Large intestine (tissue), 12 donors: ENCODE data around the gene CNOT6. TPM values are rescaled to one million over a fixed set of nuclear protein-coding genes. Genes with fewer than 3 reads are reported as not detected.
"Not testable (repeated sequence)": the region's sequence is repeated elsewhere in the genome, so short reads cannot be mapped to it uniquely, and the experiment has no call there.

Source experiments
- DNase-seq, 2 donors: peaks; one replicate each; pipeline versions ENCODE4 v3.0.0 to v3.0.0-alpha.2; 2013
- H3K27ac ChIP-seq: one replicate; pipeline ENCODE4 v1.5.1; 2013; ENCODE audit warnings: low read length
- H3K27me3 ChIP-seq: 2 replicates; pipeline ENCODE4 v1.6.1; 2013; ENCODE audit warnings: low read length; ENCODE audit not compliant: control insufficient read depth, insufficient read depth
- H3K36me3 ChIP-seq: 2 replicates; pipeline ENCODE4 v1.6.1; 2013; ENCODE audit warnings: low read length; ENCODE audit not compliant: control insufficient read depth, insufficient read depth
- H3K4me1 ChIP-seq: one replicate; pipeline ENCODE4 v1.6.1; 2013; ENCODE audit warnings: low read length; ENCODE audit not compliant: control insufficient read depth, insufficient read depth
- H3K4me3 ChIP-seq: one replicate; pipeline ENCODE4 v1.5.1; 2013; ENCODE audit warnings: low read length
- H3K9me3 ChIP-seq: one replicate; pipeline ENCODE4 v1.6.1; 2013; ENCODE audit warnings: mild to moderate bottlenecking, low read depth, low read length, moderate library complexity; ENCODE audit not compliant: control insufficient read depth
- WGBS: methylation state at CpG from one replicate; pipeline ENCODE4 v1.1.5; 2013; ENCODE audit warnings: low lambda C conversion rate; ENCODE audit not compliant: insufficient coverage; 5-methylcytosine and 5-hydroxymethylcytosine counted together
- long read RNA-seq, 11 donors: transcript quantifications; one replicate each; lab custom pipeline, GENCODE V29; 2026
- polyA plus RNA-seq: library from polyadenylated mRNA; unstranded; fragments of 120-200 nt; gene quantifications from one replicate; pipeline ENCODE4 v1.2.1, GENCODE V29; 2013

The CNOT6 gene
- 31.8 TPM for polyA plus RNA-seq
- long read RNA-seq, donor 1, full-length matches to known transcripts = 1 of 1 reads
- long read RNA-seq, donor 1, partial matches to known transcripts = 0 of 1 reads
- long read RNA-seq, donor 1, other reads (novel, unspliced or antisense) = 0 of 1 reads
- long read RNA-seq, donor 2, full-length matches to known transcripts = 1 of 1 reads
- long read RNA-seq, donor 2, partial matches to known transcripts = 0 of 1 reads
- long read RNA-seq, donor 2, other reads (novel, unspliced or antisense) = 0 of 1 reads
- long read RNA-seq, donor 3, full-length matches to known transcripts = 9 of 9 reads
- long read RNA-seq, donor 3, partial matches to known transcripts = 0 of 9 reads
- long read RNA-seq, donor 3, other reads (novel, unspliced or antisense) = 0 of 9 reads
- long read RNA-seq, donor 4, partial matches to known transcripts = 10 of 10 reads
- long read RNA-seq, donor 4, other reads (novel, unspliced or antisense) = 0 of 10 reads
- long read RNA-seq, donor 5 = 0 reads
- long read RNA-seq, donor 6, full-length matches to known transcripts = 3 of 3 reads
- long read RNA-seq, donor 6, partial matches to known transcripts = 0 of 3 reads
- long read RNA-seq, donor 6, other reads (novel, unspliced or antisense) = 0 of 3 reads
- long read RNA-seq, donor 7 = 0 reads
- long read RNA-seq, donor 8, full-length matches to known transcripts = 1 of 1 reads
- long read RNA-seq, donor 8, partial matches to known transcripts = 0 of 1 reads
- long read RNA-seq, donor 8, other reads (novel, unspliced or antisense) = 0 of 1 reads
- long read RNA-seq, donor 9 = 0 reads
- long read RNA-seq, donor 10, full-length matches to known transcripts = 2 of 2 reads
- long read RNA-seq, donor 10, partial matches to known transcripts = 0 of 2 reads
- long read RNA-seq, donor 10, other reads (novel, unspliced or antisense) = 0 of 2 reads
- long read RNA-seq, donor 11, full-length matches to known transcripts = 4 of 4 reads
- long read RNA-seq, donor 11, partial matches to known transcripts = 0 of 4 reads
- long read RNA-seq, donor 11, other reads (novel, unspliced or antisense) = 0 of 4 reads

DNA sequence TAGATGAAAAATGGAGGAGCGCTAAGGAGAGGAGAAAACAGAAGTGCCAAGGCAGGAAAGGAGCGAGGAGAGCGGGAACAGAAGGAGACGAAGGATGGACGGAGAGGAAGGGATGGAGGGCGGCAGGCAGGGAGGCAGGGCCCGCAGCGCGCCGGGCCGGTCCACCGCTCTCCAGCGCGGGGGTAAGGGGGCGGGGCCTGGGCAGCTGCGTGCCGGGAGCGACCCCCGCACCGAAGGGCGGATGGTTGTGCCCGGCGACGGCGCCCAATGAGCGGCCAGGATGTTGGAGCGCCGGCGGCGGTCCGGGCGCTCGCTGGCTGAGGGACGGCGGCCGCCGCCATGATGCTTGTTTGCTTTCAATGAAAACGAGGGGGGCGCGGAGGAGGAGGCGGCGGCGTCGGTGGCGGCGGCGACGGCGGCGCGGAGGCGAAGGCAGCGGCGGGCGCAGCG, at the start of gene CNOT6:
CNOT6 (plus strand) TSS at position 320 of the 450 bp plus-strand sequence. CDS start 34,898 bp downstream, outside the sequence.
- 20% methylated on average over 1 of the region's 56 CpGs for WGBS
- peaks cover 8% of the 10 kb centered on the region for H3K4me1 ChIP-seq
- H3K27ac ChIP-seq = peak within 1 kb of the TSS; percentile 89
- DNase-seq = peak; percentile 96 to 97
- H3K9me3 ChIP-seq = no peaks in the 10 kb centered on the region
- H3K36me3 ChIP-seq = peaks cover 6% of the 10 kb centered on the region
- H3K27me3 ChIP-seq = no peaks in the 10 kb centered on the region
- peak within 1 kb of the TSS; percentile 74 for H3K4me3 ChIP-seq

DNA sequence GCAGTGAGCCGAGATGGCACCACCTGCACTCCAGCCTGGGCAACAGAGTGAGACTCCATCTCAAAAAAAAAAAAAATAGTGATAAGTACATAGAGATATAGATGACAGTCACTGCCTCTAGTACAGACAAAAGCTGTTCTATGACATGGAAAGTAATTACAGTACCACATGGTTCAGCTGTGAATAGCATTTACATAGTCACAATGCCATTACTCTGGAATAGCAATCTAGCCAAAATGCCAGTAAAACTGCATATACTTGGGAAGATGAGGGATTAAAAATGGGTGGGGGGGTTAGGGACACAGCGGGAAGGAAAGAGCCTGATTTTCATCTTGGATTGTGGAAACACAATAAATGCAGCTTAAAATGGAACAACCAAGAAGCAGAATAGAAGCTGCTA, 39.4 kb upstream of the CNOT6 start:
- Histone ChIP-seq H3K36me3 (no peaks in the 10 kb centered on the region), H3K4me3 (no peak overlapping the region), H3K27ac (no peak overlapping the region), H3K9me3 (peaks cover 7% of the 10 kb centered on the region), H3K27me3 (no peaks in the 10 kb centered on the region), H3K4me1 (no peaks in the 10 kb centered on the region)
- no peak for DNase-seq
- no CpG with 5 or more reads among the region's 2 CpGs for WGBS

DNA sequence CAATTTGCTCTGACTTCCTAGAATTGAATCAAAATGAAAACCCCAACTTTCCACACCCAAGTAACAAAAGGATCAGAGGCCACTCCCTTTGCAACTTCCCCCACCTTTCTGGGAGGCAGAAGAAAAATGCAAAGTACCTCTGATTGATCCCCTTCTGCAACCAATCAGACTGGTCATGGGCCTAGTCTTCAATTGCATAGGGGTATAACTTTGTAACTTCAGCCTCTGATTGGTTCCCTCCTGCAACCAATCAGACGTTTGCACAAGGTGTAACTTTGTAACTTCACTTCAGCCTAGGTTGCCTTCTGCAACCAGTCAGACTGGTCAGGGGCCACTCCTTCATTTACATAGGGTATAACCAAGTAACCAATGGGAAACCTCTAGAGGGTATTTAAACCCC, 38.3 kb upstream of the CNOT6 start:
- peaks cover 7% of the 10 kb centered on the region for H3K9me3 ChIP-seq
- no peak overlapping the region for H3K27ac ChIP-seq
- WGBS = no CpG with 5 or more reads among the region's 1 CpG
- H3K4me3 ChIP-seq = no peak overlapping the region
- no peaks in the 10 kb centered on the region for H3K4me1 ChIP-seq
- H3K36me3 ChIP-seq = no peaks in the 10 kb centered on the region
- DNase-seq = no peak
- H3K27me3 ChIP-seq = no peaks in the 10 kb centered on the region

DNA sequence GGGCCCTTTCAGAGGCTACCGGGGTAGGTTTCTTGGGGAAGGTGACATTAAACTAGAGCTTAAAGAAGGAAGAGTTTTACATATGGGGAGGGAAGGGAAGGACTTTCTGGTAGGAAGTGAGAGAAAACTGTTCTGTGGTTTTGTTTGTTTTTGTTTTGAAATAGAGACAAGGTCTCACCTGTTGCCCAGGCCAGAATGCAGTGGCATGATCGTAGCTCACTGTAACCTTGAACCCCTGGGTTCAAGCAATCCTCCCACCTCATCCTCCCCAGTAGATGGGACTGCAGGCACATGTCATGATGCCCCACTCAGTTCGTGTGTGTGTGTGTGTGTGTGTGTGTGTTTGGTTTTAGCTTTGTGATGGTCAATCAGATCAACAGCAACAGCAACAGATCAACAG, 37.4 kb upstream of the CNOT6 start:
- WGBS = 100% methylated on average over 1 of the region's 3 CpGs

DNA sequence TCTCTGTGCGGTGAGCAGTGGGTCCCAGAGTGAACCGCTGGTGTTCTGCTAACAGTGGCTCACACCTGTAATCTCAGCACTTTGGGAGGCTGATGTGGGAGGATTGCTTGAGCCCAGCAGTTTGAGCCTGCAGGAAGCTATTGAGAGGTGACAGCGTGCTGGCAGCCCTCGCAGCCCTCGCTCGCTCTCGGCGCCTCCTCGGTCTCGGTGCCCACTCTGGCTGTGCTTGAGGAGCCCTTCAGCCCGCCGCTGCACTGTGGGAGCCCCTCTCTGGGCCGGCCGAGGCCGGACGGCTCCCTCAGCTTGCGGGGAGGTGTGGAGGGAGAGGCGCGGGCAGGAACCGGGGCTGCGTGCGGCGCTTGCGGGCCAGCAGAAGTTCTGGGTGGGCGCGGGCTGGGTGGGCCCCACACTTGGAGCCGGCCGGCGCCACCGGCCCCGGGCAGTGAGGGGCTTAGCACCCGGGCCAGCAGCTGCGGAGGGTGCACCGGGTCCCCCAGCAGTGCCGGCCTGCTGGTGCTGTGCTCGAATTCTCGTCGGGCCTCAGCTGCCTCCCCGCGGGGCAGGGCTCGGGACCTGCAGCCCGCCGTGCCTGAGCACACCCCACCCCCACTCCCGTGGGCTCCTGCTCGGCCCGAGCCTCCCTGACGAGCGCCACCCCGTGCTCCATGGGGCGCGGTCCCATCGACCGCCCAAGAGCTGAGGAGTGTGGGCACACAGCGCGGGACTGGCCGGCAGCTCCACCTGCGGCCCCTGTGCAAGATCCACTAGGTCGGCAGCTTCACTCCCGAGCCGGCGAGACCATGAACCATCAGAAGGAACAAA, 35.1 kb upstream of the CNOT6 start:
- DNase-seq, H3K27ac ChIP-seq, H3K4me1 ChIP-seq, H3K27me3 ChIP-seq, H3K36me3 ChIP-seq, H3K9me3 ChIP-seq, H3K4me3 ChIP-seq: not testable (repeated sequence)
- WGBS = no CpG with 5 or more reads among the region's 61 CpGs

More for the DNA sequence above, 37.4 kb upstream of the CNOT6 start:
- Histone ChIP-seq H3K4me1 (no peaks in the 10 kb centered on the region), H3K4me3 (no peak overlapping the region), H3K27ac (no peak overlapping the region), H3K27me3 (no peaks in the 10 kb centered on the region), H3K9me3 (peaks cover 7% of the 10 kb centered on the region), H3K36me3 (no peaks in the 10 kb centered on the region)
- DNase-seq = no peak

DNA sequence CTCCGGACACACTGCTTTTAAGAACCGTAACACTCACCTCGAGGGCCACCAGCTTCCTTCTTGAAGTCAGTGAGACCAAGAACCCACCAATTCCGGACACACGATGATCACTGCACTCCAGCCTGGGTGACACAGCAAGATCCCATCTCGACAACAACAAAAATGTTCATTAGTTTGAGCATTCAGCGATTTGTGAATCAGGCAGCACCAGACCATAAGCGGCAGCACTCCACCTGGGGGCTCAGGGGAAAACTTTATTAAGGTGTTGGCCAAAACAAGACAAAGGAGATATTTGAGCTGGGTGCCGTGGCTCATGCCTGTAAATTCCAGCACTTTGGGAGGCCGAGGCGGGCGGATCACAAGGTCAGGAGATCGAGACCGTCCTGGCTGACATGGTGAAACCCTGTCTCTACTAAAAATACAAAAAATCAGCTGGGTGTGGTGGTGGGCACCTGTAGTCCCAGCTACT, 34.5 kb upstream of the CNOT6 start:
- not testable (repeated sequence) for H3K27ac ChIP-seq, H3K36me3 ChIP-seq, H3K4me1 ChIP-seq, DNase-seq, H3K9me3 ChIP-seq, H3K4me3 ChIP-seq, H3K27me3 ChIP-seq
- no CpG with 5 or more reads among the region's 14 CpGs for WGBS

DNA sequence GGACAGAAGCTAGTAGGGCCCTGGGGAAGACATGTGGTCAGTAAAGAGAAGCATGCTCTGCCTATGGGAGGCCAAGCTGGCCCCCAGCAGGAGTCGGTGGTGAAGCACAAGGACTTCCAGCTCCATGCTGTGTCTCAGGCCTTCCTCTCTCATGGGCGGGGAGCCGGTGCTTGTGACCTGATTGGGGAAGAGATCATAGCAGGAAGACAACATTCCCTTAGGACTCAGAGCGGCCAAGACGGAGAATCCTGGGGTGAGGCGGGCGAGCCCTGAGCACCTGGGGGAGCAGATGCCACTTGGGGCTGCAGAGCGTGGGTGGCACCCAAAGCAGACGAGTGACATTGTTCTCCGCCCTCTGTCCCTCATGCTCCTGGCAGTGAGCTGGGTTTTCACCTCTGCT, 33.3 kb upstream of the CNOT6 start:
- no peaks in the 10 kb centered on the region for H3K36me3 ChIP-seq
- H3K27me3 ChIP-seq = no peaks in the 10 kb centered on the region
- WGBS = no CpG with 5 or more reads among the region's 10 CpGs
- no peak overlapping the region for H3K27ac ChIP-seq
- no peak overlapping the region for H3K4me3 ChIP-seq
- peaks cover 7% of the 10 kb centered on the region for H3K9me3 ChIP-seq
- no peak for DNase-seq
- H3K4me1 ChIP-seq = no peaks in the 10 kb centered on the region

DNA sequence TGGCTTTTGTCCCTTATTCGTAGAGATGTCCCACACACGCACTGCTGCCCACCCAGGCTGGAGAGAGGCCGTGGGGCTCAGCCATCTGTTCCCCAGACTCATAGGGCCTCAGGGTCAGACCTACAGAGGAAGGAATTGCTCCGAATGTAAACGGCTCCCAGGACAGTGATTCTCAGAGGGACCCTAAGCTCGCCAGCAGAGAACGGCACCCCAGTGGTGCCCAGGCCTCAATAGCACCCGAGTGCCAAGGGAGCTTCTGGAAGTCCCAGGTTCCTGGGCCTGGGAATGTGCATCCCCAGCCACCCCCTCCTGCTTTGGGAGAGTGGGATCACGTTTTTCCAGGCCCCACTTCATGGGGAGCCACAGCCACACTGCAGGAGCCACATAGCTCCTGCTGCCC, 32.9 kb upstream of the CNOT6 start:
- Histone ChIP-seq H3K4me1 (no peaks in the 10 kb centered on the region), H3K4me3 (no peak overlapping the region), H3K9me3 (peaks cover 7% of the 10 kb centered on the region), H3K27ac (no peak overlapping the region), H3K36me3 (no peaks in the 10 kb centered on the region), H3K27me3 (no peaks in the 10 kb centered on the region)
- no peak for DNase-seq
- no CpG with 5 or more reads among the region's 9 CpGs for WGBS

DNA sequence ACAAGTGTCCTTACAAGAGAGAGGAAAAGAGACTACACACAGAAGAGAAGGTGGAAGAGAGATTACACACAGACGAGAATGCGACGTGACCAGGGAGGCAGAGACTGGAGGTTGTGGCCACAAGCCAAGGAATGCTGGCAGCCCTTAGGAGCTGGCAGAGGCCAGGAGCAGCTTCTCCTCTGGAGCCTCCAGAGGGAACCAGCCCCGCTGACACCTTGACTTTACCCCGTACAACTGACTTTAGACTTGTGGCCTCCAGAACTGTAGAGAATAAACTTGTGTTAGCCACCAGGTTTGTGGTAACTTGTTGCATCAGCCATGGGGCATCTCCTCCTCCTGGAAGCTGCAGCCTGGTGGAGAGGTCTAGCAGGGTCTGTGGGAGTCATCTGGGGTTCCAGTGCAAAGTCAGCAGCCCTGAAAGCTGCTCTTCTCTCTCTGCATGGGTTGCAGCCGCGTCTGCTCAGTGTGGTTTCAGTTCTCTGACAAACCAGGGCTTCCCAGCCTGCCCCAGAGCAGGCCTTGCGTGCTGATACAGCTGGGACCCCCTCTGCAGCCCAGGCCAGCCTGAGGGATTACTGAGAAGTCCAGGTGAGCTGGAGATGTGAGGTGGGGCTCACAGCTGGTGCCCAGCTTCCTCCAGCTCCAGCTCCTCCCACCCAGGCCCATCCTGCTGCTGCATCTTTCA, 30.8 kb upstream of the CNOT6 start:
- H3K4me3 ChIP-seq = no peak overlapping the region
- no peaks in the 10 kb centered on the region for H3K27me3 ChIP-seq
- WGBS = no CpG with 5 or more reads among the region's 8 CpGs
- H3K27ac ChIP-seq = no peak overlapping the region
- H3K9me3 ChIP-seq = peaks cover 7% of the 10 kb centered on the region
- H3K36me3 ChIP-seq = no peaks in the 10 kb centered on the region
- H3K4me1 ChIP-seq = no peaks in the 10 kb centered on the region
- no peak for DNase-seq
